HG03432 (cell line): ENCODE data around the gene FAM20C.

Experiments used
- ATAC-seq: cut with Tn5 transposase; IDR thresholded peaks from one replicate; pipeline ENCODE4 v1.9.1; 2021; ENCODE audit warnings: mild to moderate bottlenecking, moderate library complexity; ENCODE audit not compliant: unreplicated experiment

The FAM20C gene

DNA sequence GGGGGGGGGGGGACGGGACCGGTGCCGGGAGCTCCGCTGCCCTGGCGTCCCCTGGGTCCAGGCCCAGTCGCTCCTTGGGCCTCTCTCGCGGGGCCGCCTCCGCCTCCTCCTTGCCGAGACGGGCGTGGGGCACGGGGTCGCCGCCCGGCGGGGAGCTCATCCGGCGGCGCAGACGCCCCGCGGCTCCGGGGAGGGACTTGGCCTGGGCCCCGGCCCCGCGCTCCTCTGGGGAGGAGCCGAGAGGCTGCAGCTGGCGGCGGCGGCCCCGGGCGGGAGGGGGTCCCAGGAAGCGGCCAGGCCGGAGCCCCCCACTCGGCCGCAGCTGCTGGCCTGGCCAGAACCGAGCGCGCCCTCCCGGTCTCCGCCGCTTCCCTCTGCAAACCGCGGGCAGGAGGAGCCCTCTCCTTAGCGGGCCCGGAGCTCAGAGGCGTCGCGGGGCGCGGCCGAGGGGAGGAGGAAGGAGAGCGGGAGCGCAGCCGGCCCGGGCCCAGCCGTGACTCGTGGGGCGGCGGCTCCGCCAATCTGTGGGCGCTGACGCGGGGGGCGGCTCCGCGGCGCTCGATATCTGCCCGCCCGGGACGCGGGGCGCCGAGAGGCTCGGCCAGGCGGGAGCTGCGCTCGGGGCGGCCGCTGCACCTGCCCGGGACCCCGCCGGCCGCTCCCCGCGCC lies at the start of gene FAM20C:
TSS of gene FAM20C (plus strand) at position 591 of the 669 bp plus-strand sequence. CDS start 629 bp downstream, outside the sequence.
- ATAC-seq: no peak

DNA sequence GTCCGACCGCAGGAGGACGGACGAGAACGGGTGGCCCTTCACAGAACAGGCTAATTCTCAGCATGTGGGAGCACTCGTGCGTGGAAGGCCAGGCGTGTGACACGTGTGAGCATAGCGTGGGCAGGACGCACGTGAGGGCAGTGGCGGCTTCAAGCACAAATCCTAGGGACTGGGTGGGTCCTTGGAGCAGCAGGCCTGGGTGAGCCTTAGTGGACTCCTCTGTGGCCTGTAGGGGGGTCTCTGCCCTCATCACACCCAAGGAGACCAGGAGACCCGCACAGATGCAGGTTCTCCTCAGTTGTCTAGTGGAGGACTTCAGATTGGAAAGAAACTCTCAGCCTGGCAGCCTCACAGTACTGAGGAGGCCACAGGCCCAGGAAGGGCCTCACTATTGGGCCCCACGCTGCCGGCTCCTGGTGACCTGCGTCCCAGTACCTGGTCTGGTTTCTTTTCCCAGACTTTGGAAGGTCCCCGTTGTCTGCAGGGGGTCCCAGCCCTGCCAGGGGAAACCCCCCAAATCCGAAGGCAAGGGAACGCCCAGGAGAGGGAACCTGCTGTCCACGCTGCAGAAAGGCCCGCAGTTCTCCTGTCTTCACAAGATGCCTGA lies 49.1 kb upstream of the FAM20C start:
- ATAC-seq: no peak

DNA sequence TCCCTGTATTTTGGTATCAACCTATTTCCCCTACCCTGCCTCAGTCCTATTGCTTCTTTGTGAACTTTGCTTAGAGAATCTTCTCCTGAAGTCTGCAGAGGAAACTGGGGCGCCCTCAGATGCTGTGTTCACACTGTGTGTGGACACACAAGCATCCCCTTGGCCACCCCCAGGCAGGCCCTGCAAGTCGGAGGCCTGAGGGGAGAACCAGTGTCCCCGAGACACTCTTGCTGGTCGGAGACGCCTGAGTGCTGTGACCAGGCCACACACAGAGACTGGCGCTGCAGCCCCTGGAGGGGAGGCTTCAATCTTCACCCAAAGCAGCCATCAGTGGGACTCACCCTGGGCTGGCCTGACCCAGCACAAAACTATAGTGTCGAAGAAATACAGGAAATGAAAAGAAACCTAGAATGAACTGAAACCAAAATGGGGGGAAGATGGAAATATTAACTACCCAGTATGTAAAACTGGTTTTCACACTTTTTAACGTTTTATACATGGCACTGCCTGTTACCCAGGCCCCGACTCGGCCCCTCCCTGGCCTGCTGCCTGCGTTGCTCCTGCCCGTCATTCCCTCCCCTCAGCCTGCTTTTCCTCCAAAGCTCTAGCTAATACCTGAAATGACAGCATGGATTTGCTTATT lies 48.4 kb upstream of the FAM20C start:
- ATAC-seq: no peak

DNA sequence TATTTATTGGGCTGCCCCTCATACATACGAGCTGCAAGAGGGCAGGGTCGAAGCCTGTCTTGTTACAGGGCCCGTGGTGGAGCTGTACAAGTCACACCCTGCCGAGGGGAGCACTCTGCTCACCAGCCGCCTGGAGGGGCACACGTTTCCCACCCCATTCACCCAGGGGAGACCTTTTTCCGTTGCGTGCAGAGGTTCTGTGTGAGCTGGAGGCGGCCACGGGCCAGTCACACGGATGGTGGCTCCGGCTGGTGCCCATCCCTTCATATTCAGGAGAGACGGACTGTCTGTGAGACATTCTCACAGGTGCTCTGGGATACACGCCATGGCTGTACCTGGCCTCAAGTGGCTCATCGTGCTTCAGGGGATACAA lies 47.9 kb upstream of the FAM20C start:
- no peak for ATAC-seq

DNA sequence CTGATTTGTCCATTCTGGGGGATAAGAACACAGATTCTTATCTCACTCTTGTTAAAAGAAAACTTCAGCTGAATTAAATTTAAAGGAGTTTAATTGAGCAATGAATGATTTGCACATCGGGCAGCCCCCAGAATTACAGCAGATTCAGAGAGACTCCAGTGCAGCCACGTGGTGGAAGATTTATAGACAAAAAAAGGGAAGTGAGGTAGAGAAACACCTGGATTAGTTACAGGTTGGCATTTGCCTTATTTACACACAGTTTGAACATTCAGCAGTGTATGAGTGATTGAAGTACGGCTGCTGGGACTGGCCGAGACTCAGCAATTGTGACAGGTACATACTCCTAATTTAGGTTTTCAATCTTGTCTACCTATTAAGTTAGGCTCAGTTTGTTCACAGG lies 46.5 kb upstream of the FAM20C start:
- ATAC-seq: no peak

DNA sequence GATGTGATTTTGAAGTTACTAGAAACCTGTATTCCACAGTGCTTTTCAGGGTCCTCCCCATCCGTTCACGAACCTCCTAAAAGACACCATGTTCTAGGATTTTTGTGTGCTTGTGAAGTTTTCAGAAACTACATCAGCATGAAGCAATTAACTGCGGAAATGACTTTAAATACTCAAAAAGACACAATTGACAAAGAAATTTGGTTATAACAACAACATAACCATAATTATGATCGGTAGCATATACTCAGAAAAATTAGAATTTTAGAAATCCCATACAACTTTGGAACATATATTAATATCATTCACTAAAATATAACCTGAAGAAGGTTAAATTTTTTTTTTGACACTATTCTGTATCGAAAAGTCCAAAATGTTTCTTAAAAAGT lies 43.8 kb upstream of the FAM20C start:
- ATAC-seq: no peak

DNA sequence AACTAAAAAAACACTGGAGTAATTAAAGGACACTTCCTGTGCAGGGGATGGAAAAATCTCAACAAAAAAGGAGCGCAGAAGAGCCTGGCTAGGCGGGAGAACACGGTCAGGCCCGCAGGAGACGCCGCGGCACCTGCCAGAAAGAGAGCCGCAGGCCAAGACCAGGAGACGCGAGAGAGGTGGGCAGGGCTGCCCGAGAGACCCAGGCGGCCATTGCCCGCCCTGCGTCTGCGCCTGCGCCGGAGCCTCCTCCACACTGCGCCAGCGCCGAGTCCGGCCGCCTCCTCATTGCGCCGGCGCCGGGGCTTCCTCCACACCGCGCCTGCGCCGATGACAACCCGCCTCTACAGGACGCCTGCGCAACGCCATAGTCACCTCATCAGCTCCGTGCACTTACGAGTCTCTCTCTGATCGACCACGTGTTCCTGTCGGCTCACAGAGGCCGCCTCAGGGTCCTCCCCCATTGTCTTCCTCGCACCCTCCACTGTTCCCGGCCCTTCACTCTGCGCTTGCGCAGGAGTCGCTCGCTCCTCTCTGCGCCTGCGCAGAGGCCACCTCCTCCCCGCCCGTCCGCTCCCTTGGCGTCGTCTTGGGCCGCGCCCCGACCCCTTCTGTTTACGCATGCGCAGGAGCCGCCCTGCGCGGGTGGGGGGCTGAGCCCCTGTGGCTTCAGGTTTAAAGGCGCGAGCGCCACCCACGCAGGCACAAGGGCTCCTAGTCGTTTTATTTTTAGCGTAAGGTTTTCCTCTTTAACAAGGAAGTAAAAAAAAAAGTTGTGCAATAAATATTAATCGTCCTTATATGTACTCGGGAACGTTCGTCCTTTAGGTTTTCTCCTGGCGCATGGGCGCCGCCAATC lies 43.2 kb upstream of the FAM20C start:
- peak; percentile 92 for ATAC-seq

DNA sequence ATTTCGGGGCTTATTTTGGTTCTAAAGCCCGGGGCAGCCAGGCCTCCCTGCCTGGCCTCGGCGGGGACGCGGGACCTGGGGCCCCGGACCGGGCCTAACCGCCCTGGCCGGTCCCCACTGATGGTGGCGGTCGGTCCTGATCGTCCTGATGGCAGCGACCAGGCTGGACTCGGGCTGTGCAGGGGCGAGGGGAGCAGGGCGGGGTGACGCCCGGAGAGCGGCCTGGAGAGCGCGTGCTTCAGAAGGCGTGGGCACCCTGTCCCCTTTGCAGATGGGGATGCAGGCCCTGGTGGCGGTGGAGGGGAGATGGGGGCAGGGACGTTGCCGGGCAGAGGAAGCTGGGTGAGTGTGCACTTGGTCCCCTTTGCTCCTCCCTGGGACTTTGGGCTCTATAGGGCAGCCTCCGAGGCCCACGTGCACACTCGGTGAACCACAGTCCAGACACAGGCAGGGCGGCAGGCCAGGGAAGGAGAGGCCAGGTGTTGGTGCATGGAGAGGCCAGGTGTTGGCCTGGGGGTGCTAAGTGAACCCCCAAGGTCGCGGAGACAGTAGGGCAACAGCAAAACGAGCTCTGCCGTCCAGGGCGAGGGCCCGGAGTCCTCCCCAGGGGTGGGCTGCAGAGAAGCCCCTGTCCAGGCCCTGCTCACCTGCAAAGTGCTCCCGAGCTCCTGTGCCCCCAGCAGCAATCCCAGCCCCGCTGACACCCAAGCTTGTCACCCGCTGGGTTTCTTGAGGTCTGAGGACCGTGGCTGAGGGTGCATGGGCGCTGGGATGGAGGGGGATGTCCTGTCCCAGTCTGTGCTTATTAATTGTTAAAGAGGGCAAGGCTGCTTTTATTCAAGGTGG lies 42.4 kb upstream of the FAM20C start:
- peak; percentile 32 for ATAC-seq

DNA sequence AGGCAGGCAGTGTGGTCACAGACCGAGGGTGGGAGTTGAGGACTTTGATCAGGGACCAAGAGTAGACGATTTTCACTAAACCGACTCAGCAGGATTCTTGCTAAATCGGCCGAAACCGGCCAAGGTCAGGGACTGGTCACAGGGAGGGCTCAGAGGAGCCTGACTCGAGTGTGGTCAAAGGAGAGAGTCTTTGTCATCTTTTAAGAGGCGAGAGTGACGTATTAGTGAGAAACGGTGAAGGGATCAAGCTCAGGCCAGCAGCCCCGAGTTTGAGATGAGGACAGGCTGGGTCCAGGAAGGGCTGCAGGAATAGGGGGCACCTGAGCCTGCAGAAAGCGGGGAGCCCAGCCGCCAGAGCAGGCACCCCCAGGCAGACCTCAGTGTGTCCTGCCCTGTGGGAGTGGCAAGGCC lies 41.6 kb upstream of the FAM20C start:
- no peak for ATAC-seq

DNA sequence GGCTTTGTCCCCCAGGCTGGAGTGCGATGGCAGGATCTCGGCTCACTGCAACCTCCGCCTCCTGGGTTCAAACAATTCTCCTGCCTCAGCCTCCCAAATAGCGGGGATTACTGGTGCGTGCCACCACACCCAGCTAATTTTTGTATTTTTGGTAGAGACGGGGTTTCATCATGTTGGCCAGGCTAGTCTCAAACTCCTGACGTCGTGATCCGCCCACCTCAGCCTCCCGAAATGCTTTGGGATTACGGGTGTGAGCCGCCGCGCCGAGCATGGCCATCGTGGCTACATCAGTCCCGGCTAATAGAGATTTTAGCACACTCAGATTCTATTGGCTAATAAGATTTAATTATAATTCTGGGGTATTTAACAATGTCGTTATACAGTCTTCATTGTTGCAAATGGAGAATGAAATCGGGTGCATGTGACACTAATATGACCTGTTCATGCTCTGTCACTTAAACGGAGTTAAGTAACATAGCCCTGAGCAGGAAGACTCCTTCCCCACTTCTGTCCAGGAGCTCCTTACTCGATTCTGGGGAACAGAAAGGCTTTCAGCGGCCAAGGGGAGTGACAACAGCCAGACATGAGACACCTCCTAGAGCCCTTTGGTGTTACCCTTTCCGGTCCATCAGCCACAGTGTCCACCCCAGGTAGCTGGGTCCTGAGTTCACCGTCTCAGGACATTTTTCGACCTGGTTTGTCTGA lies 40.9 kb upstream of the FAM20C start:
- ATAC-seq: no peak

DNA sequence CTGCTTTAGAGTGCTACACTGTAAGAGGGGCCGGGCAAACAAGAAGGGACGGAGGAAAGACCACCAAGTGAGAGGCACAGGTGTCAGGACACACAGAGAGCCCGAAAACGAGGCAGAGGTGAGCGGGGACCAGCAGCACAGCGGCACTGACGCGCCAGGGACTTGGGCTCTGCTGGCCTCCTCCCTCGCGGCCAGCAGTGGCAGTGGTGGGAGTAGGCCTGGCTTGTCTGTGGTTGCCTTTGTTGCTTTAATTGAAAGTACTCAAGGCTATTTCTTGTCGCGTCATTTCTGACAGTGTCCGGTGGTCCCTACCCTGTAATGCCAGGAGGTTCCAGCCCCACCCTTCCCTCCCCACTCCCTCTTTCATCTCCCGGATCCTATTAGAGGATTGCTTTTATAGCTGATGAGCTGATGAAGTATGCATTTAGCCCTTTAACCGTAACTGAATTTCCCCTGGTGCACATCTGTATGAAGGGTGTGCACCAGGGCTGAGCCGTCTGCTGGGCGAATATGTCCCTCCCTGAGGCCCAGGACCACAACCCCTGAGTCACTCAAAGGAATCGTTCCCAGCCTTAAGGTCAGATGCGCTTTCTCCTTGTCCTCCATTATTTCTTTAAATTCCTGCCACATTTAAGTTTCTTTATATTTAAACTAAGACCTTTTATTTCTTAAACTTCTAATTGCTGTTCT lies 39.5 kb upstream of the FAM20C start:
- no peak for ATAC-seq

DNA sequence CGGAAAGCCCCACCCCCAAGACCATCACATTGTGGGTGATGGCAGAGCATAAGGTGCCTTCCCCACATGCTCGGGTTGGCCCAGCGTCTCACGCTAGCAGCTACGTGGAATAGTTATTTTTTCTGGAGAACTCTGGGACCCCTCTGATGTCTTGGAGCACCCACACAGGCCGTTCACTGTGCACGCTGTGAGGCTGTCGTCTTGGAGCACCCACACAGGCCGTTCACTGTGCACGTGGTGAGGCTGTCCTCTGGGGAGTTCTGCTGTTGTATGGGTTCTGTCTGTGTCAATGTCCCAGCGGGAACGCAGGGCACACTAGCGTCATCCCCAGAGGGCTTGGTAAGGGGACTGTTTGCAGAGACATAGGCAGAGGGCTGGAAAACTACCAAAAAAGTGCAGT lies 38.8 kb upstream of the FAM20C start:
- ATAC-seq: no peak

DNA sequence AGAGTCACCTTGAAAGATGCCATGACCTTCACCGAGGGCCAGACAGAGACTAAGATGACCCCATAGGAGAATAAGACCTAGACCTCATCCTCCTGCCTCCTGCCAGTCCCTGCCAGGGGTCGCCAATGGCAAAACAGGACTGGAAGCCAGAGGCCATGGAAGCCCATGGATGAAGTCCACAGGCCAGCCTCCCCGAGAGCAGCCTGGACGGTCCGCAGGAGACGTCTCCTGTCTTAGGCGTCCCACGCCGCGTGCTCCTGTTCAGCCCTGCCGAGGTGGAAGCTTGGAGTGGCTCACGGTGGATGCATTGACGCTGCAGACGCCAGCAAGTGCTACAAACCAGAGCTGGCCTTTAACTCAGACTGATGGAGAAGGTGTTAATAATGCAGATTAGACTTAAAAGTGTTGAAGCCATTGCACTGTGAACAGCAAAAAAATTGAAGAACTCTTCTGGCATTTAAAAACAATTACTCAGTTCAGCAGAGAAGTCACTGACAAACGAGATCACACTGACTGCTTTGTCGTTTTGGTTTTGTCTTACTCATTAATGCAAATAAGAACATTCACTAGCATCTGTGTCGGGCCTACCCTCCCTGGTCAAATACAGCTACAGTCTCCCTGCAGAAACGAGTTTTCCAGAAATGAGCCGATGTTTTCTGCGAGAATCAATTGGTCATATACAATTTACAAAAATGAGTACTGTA lies 38.1 kb upstream of the FAM20C start:
- no peak for ATAC-seq

DNA sequence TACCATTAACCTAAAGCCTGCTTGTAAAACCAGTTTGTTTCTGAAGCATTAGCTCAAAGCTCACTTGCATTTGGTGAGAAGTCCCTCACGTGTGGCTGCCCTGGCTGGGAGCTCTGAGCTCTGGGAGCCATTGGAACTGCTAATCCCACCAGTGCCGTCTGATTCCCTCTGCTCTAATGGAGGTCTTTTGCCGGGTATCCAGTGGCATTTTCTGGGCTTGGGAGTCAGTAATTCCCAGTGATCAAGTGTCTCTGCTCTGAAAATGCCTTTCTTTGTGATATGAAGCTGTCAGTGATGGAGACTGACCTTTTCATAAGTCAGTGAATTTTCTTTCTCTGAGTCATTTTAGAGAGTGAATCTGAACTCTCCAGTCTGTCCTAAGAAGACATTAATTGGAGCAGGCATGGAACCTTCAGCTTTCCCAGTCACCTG lies 36.9 kb upstream of the FAM20C start:
- no peak for ATAC-seq

DNA sequence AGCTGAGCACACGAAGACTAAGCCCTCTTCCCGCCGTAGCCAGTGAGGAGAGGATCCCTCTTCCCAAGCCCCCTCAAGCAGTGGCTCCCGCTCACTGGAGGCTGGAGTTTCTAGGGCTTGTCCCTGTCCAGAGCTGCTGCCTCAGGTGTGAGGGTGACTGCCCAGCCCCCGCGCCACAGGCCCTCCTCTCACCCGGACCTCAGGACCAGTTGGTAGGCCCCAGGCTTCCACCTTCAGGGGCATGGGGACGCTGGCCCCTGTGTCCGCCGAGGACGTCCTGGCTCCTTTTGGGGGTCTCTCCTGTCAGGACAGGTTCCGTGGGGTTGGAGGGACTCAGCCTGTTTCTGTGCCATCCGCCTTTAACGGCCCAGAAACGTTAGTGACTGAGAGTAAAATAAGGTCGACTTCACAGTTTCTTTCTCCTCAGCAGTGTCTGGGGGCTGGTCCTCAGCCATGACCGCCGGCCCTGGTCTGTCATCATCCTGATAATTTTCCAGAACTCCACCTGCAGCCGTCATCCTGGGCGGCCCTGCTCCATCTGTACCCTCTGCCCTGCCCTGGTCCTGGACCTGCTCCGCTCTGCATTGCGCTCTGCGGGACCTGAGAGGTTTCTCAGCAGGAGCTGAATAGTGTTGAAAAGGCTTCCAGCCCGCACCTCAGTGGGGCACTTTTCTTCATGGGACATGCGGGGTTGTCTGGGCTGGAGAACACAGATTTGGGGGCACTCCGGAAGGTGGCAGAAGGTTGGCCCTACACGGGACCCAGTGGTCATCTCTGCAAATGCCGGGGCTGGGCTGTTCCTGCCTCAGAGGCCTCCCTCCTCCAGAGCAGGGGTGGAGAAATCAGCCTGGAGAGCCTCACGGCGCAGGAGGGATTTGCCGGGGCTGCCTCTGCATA lies 36.0 kb upstream of the FAM20C start:
- ATAC-seq: no peak

DNA sequence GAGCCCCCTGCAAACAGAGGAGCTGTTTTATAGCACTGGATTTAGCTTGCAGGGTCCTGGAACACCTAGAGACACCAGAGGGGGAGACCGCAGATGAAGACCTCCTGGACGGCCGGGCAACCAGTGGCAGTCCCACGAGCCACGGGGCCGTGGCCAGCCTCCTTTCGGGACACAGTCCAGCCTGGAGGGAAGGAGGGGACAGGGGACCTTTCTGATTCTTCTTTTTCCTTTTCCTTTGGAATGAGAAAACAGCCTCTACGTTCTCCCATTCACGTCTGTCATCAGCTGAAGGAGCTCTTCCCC lies 35.4 kb upstream of the FAM20C start:
- ATAC-seq: no peak

DNA sequence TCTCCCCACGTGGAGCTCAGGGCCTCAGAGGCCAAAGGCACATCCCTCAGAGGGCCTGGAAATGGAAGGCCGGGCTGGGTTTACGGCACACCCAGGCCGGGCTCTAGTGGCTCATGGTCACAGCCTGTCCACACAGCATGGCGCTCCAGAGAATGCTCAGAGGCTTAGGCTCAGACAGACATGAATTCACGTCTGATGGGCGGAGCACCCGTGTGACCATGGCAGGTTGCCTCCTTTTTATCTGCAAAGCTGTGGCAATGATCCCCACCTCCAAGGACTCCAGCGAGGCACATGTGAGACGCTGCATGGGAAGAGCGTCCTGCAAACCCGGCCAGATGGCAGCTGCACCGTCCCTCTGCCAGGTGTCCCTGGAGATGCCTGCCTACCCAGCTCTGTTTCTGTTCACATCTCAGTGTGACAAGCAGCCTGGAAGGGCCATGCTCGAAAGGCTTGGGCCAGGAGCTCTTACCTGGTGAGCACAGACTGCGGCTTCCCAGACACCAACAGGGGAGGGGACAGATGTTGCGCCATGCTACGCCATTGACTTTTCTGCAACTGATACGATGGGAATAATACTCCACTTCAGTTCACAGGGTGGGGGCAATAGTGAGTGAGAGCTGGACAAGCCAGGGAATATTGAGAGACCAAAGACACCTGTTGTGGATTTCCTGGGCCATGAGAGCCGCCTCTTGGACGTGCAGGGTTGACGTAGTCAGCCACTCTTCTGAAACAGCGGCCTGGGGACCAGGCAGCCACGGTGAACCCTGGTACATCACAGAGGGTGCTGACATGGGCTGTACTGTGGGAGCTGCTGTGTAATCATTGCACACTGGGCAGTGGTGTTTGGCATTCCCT lies 34.4 kb upstream of the FAM20C start:
- ATAC-seq: no peak
